Measurements from ENCODE around the gene HFE. TPM values are rescaled to one million over a fixed set of nuclear protein-coding genes. Genes with fewer than 3 reads are reported as not detected.
"Not testable (repeated sequence)": the region's sequence is repeated elsewhere in the genome, so short reads cannot be mapped to it uniquely, and the experiment has no call there.

HFE gene
- total RNA-seq, 2 experiments from 2014 or later: 1.0 to 1.4 TPM

- POLR2A ChIA-PET: interaction anchor here (0.6 to 2.4 kb wide), 3 partner anchors 9 to 27 kb away, joined by 3 to 10 read pairs (median 6); a partner anchor contains a TSS
- H3K27me3 Mint-ChIP-seq: peaks cover 14% of the 10 kb centered on the region
- CTCF ChIA-PET: interaction anchor here (1.3 to 1.4 kb wide), 2 partner anchors 13 to 21 kb away, joined by 5 to 6 read pairs; a partner anchor contains a TSS
- DNase-seq, H3K9me3 Mint-ChIP-seq, H3K4me3 Mint-ChIP-seq, H3K27ac Mint-ChIP-seq: not testable (repeated sequence)
- peaks cover 13% of the 10 kb centered on the region for H3K36me3 Mint-ChIP-seq
- intact Hi-C loops (cut with micrococcal nuclease): loop anchor here (10.0 kb wide), 1 partner anchor 482 kb away; the partner anchor contains the start of gene HMGN4
- H3K4me1 Mint-ChIP-seq (ENCODE audit: low read depth): peaks cover 22% of the 10 kb centered on the region
These were observed 34.4 kb upstream of the HFE start for GRCh38 chr6:26052762-26053250.

- POLR2A ChIA-PET: interaction anchor here (1.0 to 5.3 kb wide), 7 partner anchors 9 to 103 kb away, joined by 3 to 78 read pairs (median 10); a partner anchor contains a TSS
- intact Hi-C loops (cut with micrococcal nuclease): loop anchor here (10.0 kb wide), 1 partner anchor 481 kb away; the partner anchor contains the start of gene HMGN4
These were observed 33.0 kb upstream of the HFE start for GRCh38 chr6:26053992-26054780.

GRCh38 chr6:26054781-26055718, 32.2 kb upstream of the HFE start:
- POLR2A ChIA-PET: interaction anchor here (0.5 to 5.3 kb wide), 27 partner anchors 9 to 1835 kb away, joined by 3 to 121 read pairs (median 7); partner anchors contain the start of gene HFE
- Mint-ChIP-seq H3K4me3 (peak overlapping the region; percentile 93), H3K9me3 (peaks cover 3% of the 10 kb centered on the region), H3K27me3 (peaks cover 14% of the 10 kb centered on the region), H3K4me1 (ENCODE audit: low read depth) (peaks cover 22% of the 10 kb centered on the region), H3K36me3 (peaks cover 13% of the 10 kb centered on the region), H3K27ac (peak overlapping the region; percentile 98)
- peak; percentile 94 for DNase-seq
- intact Hi-C loops (cut with micrococcal nuclease): loop anchor here (1.0 to 10.0 kb wide), 8 partner anchors 10 to 480 kb away; partner anchors contain the start of gene HMGN4
- CTCF ChIA-PET: interaction anchor here (0.9 to 1.6 kb wide), 3 partner anchors 9 to 24 kb away, joined by 4 to 5 read pairs (median 5); a partner anchor contains a TSS

More at GRCh38 chr6:26053992-26054780, 33.0 kb upstream of the HFE start:
- H3K4me3 Mint-ChIP-seq: peak overlapping the region; percentile 93
- peaks cover 3% of the 10 kb centered on the region for H3K9me3 Mint-ChIP-seq
- CTCF ChIA-PET: interaction anchor here (1.6 kb wide), 1 partner anchor 8 kb away, joined by 5 read pairs; a partner anchor contains a TSS
- peaks cover 14% of the 10 kb centered on the region for H3K27me3 Mint-ChIP-seq
- peak overlapping the region; percentile 98 for H3K27ac Mint-ChIP-seq
- DNase-seq: no peak
- H3K36me3 Mint-ChIP-seq: peaks cover 13% of the 10 kb centered on the region
- peaks cover 22% of the 10 kb centered on the region for H3K4me1 Mint-ChIP-seq (ENCODE audit: low read depth)

DNA sequence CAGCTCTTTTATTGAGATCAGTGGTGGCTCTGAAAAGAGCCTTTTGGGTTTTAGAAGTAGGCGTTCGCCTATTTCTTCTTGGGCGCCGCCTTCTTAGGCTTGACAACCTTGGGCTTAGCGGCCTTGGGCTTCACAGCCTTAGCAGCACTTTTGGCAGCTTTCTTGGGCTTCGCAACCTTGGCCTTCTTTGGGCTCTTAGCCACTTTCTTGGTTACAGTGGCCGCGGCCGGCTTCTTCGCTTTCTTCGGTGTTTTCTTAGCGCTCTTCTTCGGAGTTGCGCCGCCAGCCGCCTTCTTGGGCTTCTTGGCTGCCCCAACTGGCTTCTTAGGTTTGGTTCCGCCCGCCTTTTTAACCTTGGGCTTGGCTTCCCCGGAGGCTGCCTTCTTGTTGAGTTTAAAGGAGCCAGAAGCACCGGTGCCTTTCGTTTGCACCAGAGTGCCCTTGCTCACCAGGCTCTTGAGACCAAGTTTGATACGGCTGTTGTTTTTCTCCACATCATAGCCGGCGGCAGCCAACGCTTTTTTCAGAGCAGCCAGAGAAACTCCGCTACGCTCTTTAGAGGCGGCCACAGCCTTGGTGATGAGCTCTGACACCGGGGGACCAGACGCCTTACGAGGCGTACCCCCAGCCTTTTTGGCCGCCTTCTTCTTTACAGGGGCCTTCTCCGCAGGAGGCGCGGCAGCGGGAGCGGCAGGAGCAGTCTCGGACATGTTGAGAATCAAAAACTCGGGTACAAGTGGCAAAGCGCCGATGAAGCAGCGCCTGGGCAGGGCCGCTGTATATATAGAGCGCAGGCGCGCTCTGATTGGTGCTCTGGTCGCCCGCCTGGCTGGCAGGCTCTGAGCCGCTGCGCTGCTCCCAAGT, 31.3 kb upstream of the HFE start:
- H3K36me3 Mint-ChIP-seq: peaks cover 13% of the 10 kb centered on the region
- DNase-seq: peak; percentile 96
- H3K27me3 Mint-ChIP-seq: peaks cover 14% of the 10 kb centered on the region
- peaks cover 3% of the 10 kb centered on the region for H3K9me3 Mint-ChIP-seq
- peak overlapping the region; percentile 98 for H3K27ac Mint-ChIP-seq
- CTCF ChIA-PET: interaction anchor here (0.7 to 2.1 kb wide), 4 partner anchors 11 to 41 kb away, joined by 4 to 11 read pairs (median 5); a partner anchor contains a TSS
- intact Hi-C loops (cut with micrococcal nuclease): loop anchor here (1.0 to 10.0 kb wide), 11 partner anchors 11 to 479 kb away; partner anchors contain the start of gene HMGN4
- POLR2A ChIA-PET: interaction anchor here (0.5 to 5.3 kb wide), 30 partner anchors 10 to 1835 kb away, joined by 3 to 121 read pairs (median 5); partner anchors contain the start of gene HFE
- H3K4me1 Mint-ChIP-seq (ENCODE audit: low read depth): peaks cover 22% of the 10 kb centered on the region
- peak overlapping the region; percentile 93 for H3K4me3 Mint-ChIP-seq

DNA sequence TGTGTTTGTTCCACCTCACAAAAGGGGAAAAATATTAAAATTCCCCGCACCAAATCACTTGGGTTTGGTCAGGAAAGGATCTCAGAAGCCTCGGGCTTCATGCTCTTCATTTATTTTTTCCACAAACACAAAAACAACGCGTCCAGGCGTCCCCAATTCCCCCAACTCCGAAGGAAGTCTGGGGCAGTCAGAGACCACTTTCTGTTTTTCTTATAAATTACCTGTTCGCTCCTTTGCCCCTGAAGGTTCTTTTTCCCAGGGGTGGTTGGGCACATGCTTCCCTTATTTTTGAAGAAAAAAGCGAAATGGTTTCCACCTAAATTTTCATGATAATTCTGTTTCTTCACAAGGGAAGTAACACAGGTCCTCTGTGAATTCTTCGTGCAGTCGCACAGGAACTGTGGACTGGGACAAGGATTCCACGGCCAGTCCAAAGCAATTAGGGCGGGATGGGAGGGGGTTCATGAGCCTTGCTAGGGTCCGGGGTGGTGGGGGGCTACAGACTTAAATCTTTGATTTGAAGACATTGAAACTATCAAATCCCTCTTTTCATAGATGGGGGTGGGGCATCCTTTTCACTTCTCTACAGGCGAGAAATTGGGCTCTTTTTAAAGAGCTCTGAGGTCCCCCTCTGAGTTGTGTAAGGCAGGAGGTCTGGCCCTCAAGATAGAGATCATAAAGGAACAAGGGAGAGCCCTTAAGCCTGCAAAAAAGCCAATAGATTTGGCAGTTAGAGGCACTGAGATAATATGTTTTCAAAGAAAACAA, 30.5 kb upstream of the HFE start:
- DNase-seq: peak; percentile 30
- ChIA-PET CTCF (interaction anchor here (0.7 to 2.1 kb wide), 3 partner anchors 11 to 40 kb away, joined by 5 to 11 read pairs (median 5); a partner anchor contains a TSS), POLR2A (interaction anchor here (0.6 to 5.3 kb wide), 23 partner anchors 9 to 1811 kb away, joined by 3 to 121 read pairs (median 9); partner anchors contain the start of gene HFE)
- intact Hi-C loops (cut with micrococcal nuclease): loop anchor here (1.0 to 10.0 kb wide), 7 partner anchors 46 to 478 kb away; partner anchors contain the start of gene HMGN4
- H3K4me1 Mint-ChIP-seq (ENCODE audit: low read depth): peaks cover 22% of the 10 kb centered on the region
- H3K4me3 Mint-ChIP-seq: peak overlapping the region; percentile 93
- peaks cover 13% of the 10 kb centered on the region for H3K36me3 Mint-ChIP-seq
- H3K9me3 Mint-ChIP-seq: peaks cover 3% of the 10 kb centered on the region
- H3K27me3 Mint-ChIP-seq: peaks cover 14% of the 10 kb centered on the region
- peak overlapping the region; percentile 98 for H3K27ac Mint-ChIP-seq

GRCh38 chr6:26057899-26058298, 29.3 kb upstream of the HFE start:
- Mint-ChIP-seq H3K4me3 (no peak overlapping the region), H3K27me3 (peaks cover 14% of the 10 kb centered on the region), H3K4me1 (ENCODE audit: low read depth) (peaks cover 22% of the 10 kb centered on the region), H3K36me3 (peaks cover 13% of the 10 kb centered on the region), H3K9me3 (peaks cover 3% of the 10 kb centered on the region), H3K27ac (no peak overlapping the region)
- DNase-seq: no peak
- POLR2A ChIA-PET: interaction anchor here (1.1 to 5.3 kb wide), 3 partner anchors 46 to 99 kb away, joined by 10 to 121 read pairs (median 78); a partner anchor contains a TSS
- CTCF ChIA-PET: interaction anchor here (2.1 kb wide), 1 partner anchor 39 kb away, joined by 11 read pairs; no protein-coding TSS in a partner anchor
- intact Hi-C loops (cut with micrococcal nuclease): loop anchor here (2.0 to 10.0 kb wide), 5 partner anchors 45 to 477 kb away; partner anchors contain the start of gene HMGN4

GRCh38 chr6:26058477-26059033, 28.7 kb upstream of the HFE start:
- Mint-ChIP-seq H3K36me3 (peaks cover 13% of the 10 kb centered on the region), H3K27me3 (peaks cover 14% of the 10 kb centered on the region), H3K4me1 (ENCODE audit: low read depth) (peaks cover 22% of the 10 kb centered on the region)
- not testable (repeated sequence) for H3K9me3 Mint-ChIP-seq, H3K27ac Mint-ChIP-seq, H3K4me3 Mint-ChIP-seq, DNase-seq
- intact Hi-C loops (cut with micrococcal nuclease): loop anchor here (5.0 to 10.0 kb wide), 4 partner anchors 159 to 476 kb away; partner anchors contain the start of gene HMGN4
- ChIA-PET CTCF (interaction anchor here (1.1 to 15.9 kb wide), 2 partner anchors 35 to 64 kb away, joined by 4 to 478 read pairs; partner anchors contain the start of gene HFE), POLR2A (interaction anchor here (1.6 to 5.3 kb wide), 4 partner anchors 13 to 99 kb away, joined by 4 to 78 read pairs (median 6); a partner anchor contains a TSS)

- Mint-ChIP-seq H3K36me3 (peaks cover 13% of the 10 kb centered on the region), H3K27ac (no peak overlapping the region), H3K27me3 (peaks cover 14% of the 10 kb centered on the region), H3K4me3 (no peak overlapping the region), H3K9me3 (peaks cover 3% of the 10 kb centered on the region), H3K4me1 (ENCODE audit: low read depth) (peaks cover 13% of the 10 kb centered on the region)
- intact Hi-C loops (cut with micrococcal nuclease): loop anchor here (5.0 to 10.0 kb wide), 4 partner anchors 157 to 475 kb away; partner anchors contain the start of gene HMGN4
- DNase-seq: no peak
- ChIA-PET POLR2A (interaction anchor here (1.4 to 2.3 kb wide), 4 partner anchors 15 to 44 kb away, joined by 4 to 7 read pairs (median 4); a partner anchor contains a TSS), CTCF (interaction anchor here (1.1 to 15.9 kb wide), 3 partner anchors 33 to 63 kb away, joined by 4 to 478 read pairs (median 4); partner anchors contain the start of gene HFE)
These were observed 27.3 kb upstream of the HFE start for GRCh38 chr6:26059941-26060340.

DNA sequence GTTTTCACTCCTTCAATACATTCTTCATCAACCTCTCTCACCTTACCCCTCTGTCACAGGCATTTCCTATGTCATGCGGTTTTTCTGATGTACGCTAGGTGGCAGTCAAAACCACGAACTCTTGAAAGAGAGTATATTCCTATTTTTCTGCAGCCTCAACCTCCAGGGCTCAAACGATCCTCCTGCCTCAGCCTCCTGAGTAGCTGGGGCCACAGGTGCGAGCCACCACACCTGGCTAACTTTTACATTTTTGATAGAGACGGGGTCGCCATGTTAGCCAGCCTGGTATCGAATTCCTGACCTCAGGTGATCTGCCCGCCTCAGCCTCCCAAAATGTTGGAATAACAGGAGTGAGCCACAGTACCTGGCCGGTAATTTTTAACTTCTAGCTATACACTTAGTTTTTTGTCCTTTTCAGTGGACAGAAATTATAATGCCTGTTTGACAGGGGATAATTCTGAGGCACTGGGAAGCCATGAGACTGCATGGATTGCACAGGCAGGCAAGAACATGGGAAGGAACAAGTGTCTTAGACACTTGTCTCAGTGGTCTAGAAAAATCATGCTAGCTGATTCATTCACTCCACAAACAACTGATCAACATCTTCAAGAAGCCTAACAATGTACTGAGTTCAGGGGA, 22.5 kb upstream of the HFE start:
- peak; percentile 37 for DNase-seq
- Mint-ChIP-seq H3K4me3 (peak overlapping the region; percentile 14), H3K9me3 (no peaks in the 10 kb centered on the region), H3K27ac (no peak overlapping the region), H3K4me1 (ENCODE audit: low read depth) (peaks cover 4% of the 10 kb centered on the region), H3K27me3 (no peaks in the 10 kb centered on the region), H3K36me3 (no peaks in the 10 kb centered on the region)
- intact Hi-C loops (cut with micrococcal nuclease): no loop called here
- CTCF ChIA-PET: interaction anchor here (0.6 to 15.9 kb wide), 14 partner anchors 10 to 90 kb away, joined by 3 to 478 read pairs (median 5); partner anchors contain the start of gene HFE
- POLR2A ChIA-PET: interaction anchor here (1.8 to 3.2 kb wide), 2 partner anchors 30 to 59 kb away, joined by 3 to 12 read pairs; a partner anchor contains a TSS

Data from activated CD4-positive, alpha-beta memory T cell treated with anti-CD3 and anti-CD28 coated beads for 36 hours (primary cell).